OCI-M1 (cell line): ENCODE results near the gene GEMIN4.

Experiments used
- DNase-seq: peaks from one replicate; lab custom pipeline; 2025; lab: John Stamatoyannopoulos, UW

Gene GEMIN4

DNA sequence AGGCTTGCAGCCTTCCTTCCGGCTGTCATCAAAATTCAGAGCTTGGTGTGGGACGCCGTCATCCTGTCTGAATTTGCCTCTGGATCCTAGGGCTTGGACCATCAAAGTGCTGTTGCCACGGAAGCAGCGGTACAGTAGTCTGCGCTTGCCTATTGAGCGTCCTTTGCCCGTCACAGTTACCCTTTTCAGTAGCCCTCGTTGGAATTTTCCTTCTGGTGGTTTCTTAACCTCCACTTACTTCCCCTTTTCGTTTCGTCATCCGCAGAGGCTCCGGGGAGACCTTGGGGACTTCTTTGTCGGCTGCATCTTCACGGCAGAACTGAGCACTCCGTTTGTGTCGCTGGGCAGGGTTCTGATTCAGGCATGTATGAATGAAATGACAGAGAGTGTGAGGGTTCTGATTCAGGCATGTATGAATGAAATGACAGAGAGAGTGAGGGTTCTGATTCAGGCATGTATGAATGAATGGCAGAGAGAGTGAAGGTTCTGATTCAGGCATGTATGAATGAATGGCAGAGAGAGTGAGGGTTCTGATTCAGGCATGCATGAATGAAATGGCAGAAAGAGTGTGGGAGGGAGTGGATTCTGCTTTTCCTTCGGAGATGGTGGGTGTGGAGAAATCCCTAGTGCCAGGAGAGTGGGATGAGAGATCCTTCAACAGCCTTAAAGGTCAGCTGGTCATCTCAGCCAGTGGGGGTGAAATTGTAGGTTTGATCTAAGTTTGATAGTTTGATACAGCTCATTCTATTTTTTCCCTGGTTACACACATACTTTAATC, 11.6 kb downstream of the GEMIN4 start:
- no peak for DNase-seq

DNA sequence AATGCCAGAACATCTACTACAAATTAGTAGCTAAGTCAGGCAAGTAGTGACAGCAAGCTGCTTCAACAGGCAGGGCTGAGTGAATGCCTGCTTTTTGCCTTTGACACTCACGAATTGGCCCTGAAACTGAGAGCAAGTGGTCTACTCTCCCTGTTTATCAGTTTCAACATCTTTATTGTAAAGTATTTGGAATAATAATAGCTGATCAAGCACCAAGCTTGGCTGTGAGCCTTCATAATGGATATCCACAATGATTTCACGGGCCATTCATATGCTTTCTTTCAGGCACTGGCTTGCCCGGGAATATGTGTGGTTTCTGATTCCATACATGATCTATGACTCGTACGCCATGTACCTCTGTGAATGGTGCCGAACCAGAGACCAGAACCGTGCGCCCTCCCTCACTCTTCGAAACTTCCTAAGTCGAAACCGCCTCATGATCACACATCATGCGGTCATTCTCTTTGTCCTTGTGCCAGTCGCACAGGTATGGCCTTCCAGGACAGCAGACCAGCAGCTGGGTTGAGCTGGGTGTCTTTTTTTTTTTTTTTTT, 14.4 kb downstream of the GEMIN4 start:
- DNase-seq = no peak

DNA sequence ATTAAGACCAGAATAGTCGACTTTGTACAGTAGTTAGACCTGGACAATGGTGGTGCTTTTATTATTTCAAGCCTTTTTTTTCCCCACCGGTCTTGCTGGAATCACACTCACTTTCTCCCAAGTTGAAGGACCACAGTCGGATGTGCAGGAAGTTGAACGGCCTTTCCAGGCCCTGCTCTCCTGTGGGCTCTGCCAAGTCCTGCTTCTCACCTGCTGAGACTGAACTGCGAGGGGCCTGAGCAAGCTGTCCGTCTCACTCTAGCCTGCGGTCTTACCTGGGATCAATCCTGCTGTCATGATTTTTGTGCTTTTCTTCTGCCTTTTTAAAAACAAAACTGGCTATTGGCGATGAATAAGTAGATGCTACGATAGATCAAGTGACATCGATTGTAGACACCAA, 18.3 kb downstream of the GEMIN4 start:
- no peak for DNase-seq

DNA sequence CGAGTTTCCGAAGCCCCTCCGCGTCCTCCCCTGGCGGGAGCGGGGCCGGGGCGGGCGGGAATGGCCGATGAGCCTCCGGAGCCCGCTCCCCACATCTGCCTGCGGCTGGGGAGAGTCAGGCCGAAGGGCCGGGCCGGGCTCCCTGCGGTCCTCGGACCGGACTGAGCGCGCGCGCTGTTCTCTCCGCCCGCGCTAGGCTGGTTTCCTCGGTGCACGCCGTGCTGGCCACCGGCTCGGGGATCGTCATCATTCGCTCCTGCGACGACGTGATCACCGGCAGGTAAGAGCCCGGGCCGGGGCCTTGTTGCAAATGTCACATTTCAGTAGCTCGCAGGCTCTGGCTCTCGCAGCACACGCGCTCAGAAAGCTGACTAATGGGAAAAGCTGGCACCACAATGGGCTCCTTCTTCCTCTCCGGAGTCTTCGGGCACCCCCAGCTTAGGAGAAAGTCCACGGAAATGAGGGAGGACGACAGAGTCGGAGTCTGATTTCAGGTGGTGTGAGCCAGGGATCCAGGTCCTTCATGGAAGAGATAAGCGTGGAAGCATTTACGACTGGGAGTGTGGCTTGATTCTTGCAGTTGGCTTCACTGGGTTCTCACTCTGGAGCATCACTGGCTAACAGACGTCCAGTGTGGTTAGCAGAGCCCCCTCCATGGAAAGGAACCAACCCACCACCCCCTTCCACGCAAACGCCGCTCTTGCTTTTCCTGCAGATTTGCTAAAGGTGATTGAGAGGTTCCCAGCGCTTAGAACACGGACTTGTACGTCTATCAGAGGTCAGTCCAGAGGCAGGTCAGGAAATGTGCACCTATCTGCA, 19.0 kb downstream of the GEMIN4 start:
- peak; percentile 30 for DNase-seq

DNA sequence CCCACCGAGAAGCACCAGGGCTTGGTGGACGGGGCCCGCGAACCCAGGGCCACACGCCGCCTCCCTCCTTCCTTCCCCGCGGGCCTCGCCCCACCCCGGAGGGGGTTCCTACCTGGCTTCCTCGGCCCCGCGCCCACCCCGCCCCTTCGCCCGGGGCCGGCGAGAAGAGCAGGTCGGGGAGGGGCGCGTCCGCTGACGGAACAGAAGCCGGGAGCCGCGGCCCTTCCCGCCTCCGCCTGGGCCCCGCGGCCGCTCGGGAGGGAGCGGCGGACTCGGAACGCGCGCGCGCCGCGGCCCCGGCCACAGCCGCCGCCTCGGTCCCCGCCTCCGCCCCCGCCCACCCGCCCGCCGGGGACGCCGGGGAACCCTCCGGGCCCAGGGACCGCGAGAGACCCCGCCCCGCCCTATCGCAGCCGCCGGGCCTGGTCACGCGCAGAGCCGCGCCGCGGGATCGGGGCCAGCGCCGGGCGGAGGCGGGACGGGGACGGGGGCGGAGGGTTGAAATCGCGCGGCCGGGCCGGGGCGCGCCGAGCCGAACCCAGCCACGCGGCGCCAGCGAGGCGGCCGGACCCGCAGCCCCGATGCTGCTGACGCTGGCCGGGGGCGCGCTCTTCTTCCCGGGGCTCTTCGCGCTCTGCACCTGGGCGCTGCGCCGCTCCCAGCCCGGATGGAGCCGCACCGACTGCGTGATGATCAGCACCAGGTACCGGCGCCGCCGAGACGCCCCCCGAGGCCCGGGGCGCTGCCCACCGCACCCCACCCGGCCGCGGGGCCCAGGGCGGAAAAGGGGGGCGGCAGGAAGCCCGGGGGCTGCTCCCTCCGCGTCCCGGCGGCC, 19.8 kb downstream of the GEMIN4 start, which contains the start of gene TLCD3A:
TSS of gene TLCD3A (plus strand) at position 530 of the 835 bp plus-strand sequence. CDS start at position 582, 52 bp downstream.
- peak; percentile 14 for DNase-seq

DNA sequence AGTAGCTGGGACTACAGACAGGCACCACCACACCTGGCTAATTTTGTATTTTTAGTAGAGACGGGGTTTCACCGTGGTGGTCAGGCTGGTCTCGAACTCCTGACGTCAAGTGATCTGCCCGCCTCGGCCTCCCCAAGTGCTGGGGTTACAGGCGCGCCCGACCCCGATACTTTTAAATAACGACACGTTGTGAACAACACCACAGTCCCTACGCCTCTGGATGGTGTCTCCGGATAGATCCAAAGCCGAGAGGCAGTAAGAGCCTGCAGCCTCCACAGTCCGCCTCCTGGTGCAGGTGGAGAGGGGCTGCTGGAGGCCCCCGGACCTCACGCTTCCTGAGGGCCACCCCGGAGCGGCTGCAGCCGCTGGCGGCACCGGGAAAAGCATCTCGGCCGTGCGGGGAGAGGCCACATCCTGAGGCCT, 20.4 kb downstream of the GEMIN4 start:
- DNase-seq = no peak

DNA sequence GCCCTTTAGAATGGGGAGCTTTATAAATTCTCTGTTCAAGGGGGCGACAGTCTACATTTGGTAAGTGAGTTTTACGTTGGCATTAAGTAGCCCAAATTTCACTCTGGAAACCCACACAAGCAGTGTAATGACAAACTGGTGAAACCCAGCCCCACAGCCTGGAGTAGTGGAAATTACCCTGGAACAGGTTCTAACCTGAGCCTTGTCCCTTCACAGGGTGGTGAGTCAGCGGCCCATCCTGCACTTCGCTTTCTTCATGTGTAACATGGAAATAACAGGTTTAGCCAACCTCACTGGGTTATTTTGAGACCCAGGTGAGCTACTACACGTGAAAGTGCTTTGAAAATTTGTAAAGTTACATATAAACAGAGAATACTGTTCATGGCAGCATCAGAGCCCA, 23.2 kb downstream of the GEMIN4 start:
- DNase-seq = no peak

DNA sequence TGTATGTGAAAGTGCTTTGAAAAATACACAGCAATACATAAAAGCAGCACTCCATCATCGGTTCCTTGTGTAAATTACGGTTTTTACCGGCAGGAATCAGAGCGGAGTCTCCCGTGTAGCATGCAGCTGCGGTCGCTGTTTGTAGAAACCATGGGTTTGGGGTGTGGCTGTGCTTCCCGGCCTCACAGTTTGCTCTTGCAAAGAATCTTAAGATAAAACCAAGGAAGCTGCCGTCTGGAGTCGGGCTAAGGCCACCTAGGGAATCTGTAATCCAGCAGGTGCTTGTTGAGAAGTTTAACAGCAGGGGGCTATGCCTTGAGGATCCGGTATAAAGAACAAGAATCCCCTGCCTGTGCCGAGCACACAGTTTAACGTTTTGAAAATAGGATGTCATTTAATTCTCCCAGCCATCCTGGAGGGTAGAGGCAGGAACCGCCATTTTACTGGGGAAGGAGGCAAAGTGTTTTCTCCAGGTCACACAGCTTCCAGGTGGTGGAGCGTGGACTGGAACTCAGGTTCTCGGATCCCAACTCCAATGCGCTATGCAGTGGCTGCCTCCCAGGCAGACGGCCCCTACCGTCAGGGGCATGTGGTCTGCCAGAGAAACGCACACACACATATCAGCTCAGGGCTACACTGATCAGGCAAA, 25.7 kb downstream of the GEMIN4 start:
- DNase-seq = no peak

DNA sequence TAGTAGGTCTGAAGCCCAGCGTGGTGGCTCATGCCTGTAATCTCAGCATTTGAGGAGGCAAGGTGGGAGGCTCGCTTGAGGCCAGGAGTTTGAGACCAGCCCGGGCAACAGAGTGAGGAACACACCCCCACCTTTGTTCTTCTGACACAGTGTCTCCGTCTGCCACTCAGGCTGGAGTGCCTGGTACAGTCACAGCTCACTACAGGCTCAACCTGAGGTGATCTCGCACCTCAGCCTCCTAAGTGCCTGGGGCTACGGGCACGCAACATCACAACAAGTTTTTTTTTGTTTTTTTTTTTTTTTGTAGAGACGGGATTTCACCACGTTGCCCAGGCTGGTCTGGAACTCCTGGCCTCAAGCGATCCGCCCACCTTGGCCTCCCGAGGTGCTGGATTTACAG, 26.3 kb downstream of the GEMIN4 start:
- DNase-seq = no peak

DNA sequence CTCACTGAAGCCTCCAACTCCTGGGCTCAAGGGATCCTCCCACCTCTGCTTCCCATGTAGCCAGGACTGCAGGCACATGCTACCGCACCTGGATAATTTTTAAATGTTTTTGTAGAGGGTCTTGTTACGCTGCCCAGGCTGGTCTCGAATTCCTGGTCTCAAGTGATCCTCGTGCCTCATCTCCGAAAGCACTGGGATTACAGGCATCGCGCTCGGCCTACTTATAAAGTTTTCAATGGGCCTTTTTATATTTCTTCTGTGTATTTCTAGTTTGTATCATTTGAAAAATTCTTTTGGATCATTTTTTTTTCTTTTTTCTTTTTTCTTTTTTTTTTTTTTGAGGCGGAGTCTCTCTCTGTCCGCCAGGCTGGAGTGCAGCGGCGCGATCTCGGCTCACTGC, 27.0 kb downstream of the GEMIN4 start:
- DNase-seq = no peak

DNA sequence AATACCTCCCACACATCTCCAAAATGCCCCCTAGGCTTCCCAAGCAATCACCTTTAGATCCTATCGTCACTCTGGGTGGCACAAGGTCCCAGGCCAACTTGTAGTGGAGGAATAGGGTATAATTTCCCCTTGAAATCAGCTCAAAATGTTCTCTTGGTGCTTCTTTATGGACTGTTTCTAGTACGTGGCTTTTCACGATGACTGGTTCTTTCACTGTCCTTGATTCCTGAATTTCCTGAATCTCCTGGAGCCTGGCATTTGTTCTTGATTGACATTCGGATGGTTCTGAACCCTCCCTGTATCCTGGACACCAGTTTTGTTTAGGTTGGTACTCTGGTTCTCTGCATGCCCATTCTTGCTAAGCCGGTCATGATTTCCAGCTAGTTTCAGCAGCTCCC, 30.5 kb downstream of the GEMIN4 start:
- DNase-seq = no peak

DNA sequence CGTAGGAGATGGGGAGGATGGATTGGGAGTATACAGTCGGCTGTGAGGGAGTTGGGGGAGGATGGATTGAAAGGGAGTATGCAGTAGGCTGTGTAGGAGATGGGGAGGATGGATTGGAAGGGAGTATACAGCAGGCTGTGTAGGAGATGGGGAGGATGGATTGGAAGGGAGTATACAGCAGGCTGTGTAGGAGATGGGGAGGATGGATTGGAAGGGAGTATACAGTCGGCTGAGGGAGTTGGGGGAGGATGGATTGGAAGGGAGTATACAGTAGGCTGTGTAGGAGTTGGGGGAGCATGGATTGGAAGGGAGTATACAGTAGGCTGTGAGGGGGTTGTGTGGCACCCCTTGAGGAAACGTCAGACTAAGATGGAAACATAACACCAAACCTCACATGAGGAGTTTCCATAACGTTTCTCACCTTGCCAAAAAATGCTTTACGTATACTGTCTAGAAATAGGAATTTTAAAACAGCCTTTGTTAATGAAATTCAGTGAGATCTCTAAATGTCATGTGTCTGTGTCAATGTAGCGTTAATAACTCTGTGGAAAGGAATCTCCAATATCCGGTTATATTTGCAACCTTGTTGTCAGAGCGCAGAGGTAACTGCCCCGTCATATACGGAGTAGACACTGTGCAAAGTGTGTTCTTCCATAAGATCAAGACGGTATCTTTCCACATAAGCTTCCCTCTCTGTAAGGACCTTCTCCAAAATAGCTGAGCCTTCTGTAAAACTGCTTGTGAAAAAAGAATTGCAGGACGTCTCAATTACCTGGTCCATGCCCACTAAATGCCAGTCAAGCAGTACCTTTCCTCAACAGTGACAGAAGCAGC, 31.1 kb downstream of the GEMIN4 start:
- no peak for DNase-seq

DNA sequence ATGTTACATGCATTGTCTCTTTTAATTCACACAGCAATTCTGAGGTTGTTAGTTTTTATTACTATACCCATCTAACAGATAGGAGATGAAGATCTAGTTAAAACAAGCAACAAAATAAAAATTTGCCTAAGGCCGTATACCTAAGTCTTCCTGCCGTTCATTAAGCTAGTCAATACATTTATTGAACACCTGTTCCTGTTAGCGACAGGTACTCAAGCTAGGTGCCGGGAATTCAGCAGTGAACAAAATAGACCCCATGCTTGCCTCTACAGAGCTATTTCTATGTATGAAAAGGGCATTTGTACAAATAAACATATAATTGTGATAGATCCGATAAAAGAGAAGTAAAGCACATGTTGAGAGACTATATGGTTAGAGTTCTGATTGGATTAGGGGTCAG, 34.0 kb downstream of the GEMIN4 start:
- no peak for DNase-seq

DNA sequence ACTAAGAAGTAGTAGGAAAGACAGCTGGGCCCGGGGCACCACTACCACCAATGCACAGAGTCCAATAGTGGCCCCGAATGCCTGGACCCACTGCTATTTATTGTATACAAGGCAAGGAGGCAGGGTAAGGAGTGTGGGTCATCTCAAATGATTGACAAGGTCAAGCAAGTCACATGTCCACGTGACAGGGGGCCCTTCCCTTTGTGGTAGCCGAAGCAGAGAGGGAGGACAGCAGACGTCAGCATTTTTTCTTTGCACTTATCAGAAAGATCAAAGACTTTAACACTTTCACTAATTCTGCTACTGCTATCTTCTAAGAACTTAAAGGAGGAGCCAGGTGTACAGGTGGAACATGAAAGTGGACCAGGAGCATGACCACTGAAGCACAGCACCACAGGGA, 43.9 kb downstream of the GEMIN4 start:
- DNase-seq = no peak

DNA sequence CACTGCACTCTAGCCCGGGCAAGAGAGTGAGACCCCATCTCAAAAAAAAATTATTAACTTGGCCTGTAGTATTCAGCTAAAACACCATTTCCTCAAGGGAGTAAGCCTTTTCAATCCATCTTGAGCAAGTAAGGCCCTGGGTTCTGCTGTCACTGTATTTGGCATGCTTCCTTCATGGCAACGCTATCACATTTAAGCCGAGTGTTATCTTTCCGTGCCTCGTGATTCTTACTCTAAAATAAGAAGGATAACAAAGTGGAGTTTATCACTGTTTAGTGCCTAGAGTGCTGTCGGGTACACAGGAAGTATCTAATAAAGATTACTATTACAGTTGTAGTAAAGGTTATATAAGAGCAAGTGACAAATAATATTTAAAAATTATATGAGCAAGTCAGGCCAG, 46.2 kb downstream of the GEMIN4 start:
- no peak for DNase-seq

DNA sequence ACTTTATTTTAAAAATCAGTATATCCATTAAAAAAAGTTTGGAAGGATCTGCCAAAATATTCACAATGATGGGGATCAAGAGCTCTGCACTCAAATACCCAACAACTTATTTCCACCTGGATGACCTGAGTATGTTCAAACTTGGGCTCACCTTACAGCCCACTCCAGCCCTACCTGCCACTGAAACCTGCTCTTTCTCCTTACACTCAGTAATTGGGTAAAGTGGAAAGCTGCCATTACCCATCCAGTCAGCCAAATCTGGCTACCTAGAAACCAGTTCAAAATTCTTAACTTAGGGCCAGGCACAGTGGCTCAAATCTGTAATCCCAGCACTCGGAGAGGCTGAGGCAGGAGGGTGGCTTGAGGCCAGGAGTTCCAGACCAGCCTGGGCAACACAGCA, 47.1 kb downstream of the GEMIN4 start:
- DNase-seq = no peak

DNA sequence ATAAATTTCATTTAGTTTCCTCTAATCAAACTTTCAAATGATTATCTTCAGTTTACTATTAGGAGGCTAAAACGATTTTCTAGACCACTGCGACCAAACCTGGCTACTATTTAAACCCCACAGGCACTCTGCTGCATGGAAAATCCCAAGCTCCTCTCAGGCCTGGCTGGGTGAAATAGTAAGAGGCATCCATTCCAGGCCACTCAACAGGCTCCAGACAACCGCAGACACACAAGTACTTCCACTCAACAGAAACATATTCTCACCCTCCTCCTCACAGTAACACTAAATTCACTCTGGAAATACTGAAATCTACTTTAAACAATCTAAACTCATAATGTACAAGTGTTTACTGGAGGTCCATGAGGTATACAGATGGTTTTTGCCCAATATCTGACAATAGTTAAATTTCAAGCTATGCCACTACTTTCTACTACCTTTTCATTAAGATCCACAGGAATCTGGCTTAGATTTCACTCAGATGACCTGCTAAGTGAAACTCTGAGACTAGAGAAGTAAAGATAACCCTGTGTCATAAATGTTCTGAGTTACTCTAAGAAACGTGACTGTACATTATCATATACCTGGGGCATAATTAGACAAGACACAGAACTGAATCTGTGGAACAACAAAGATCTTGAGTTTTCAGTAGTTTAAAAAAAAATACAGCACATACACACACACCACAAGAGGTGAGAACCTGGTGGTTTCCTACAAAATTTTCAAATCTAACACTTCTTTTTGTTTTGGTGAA, 47.8 kb downstream of the GEMIN4 start:
- DNase-seq = no peak

DNA sequence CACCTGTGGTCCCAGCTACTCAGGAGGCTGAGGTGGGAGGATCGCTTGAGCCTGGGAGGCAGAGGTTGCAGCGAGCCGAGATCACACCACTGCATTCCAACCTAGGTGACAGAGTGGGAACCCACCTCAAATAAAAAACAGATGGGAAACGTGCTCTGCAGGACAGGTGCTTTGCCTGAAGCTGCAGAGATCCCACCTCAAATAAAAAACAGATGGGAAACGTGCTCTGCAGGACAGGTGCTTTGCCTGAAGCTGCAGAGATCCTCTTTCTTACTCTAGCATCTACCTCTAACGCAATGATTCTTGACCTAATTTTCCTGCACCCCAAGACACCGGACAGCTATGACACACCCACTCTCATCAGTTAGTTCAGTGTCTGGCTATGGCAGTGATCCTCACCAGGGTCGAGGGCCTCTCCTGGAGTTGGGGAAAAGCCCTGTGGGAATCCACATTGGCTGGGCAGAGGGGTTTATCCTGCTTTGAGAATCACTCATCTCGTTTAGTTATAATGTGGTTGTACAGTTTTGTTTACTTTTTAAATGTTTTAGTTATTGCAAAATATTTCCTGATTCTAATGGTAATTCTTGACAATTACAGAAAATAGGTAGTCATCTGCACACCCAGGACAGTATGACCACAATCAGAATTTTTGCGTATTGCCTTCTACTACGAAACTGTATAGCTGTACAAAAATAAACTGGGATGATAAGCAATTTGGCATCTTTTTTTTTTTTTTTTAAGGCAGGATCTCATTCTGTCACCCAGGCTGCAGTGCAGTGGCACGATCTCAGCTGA, 48.8 kb downstream of the GEMIN4 start:
- no peak for DNase-seq

DNA sequence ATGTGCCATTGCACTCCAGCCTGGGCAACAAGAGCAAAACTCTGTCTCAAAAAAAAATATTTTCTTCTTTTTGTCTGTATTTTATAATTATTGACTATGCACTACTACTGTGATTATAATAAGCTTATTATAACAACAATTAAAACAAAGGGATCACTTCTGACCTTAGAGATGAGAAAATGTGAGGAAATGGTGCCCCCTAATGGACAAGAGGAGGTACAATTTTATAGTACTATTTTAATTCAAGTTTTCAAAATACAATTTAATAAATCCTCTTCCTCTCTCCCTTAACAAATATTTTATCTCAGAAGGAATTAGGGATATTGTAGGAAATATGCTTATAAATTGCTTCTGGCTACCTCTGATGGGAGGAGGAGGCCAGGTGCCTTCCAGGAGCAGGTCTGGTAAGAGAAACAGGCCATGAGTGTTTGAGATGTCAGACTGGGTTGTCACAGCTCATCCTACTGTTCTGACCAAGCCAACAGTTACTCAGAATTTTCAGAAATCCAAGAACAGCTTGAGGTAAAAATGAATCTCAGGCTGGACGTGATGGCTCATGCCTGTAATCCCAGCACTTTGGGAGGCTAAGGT, 51.5 kb downstream of the GEMIN4 start:
- peak; percentile 32 for DNase-seq
